ENCODE data around the gene HERPUD1.

Gene HERPUD1

DNA sequence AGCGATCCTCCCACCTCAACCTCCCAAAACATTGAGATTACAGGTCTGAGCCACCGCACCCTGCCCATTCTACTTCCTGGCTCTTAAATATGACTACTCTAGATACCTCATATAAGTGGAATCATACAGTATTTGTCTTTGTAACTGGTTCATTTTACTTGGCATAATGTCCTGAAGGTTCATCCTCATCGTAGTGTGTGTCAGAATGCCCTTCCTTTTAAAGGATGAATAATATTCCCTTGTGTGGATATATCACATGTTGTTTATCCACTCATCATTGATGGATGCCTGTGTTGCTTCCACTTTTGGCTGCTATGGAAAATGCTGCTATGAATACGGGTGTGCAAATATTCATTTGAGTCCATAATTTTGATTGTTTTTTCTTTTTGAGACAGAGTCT, 24.1 kb downstream of the HERPUD1 start:
- H3K27ac ChIP-seq, result no peak overlapping the region
- TF ChIP-seq, protein P1, sequence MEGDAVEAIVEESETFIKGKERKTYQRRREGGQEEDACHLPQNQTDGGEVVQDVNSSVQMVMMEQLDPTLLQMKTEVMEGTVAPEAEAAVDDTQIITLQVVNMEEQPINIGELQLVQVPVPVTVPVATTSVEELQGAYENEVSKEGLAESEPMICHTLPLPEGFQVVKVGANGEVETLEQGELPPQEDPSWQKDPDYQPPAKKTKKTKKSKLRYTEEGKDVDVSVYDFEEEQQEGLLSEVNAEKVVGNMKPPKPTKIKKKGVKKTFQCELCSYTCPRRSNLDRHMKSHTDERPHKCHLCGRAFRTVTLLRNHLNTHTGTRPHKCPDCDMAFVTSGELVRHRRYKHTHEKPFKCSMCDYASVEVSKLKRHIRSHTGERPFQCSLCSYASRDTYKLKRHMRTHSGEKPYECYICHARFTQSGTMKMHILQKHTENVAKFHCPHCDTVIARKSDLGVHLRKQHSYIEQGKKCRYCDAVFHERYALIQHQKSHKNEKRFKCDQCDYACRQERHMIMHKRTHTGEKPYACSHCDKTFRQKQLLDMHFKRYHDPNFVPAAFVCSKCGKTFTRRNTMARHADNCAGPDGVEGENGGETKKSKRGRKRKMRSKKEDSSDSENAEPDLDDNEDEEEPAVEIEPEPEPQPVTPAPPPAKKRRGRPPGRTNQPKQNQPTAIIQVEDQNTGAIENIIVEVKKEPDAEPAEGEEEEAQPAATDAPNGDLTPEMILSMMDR (conservative IDR thresholded peaks at IDR 0.05), result no peak

GRCh38 chr16:56956756-56957155, 24.8 kb downstream of the HERPUD1 start:
- TF ChIP-seq, protein P1 (conservative IDR thresholded peaks at IDR 0.05), result no peak
- H3K27ac ChIP-seq, result no peak overlapping the region

DNA sequence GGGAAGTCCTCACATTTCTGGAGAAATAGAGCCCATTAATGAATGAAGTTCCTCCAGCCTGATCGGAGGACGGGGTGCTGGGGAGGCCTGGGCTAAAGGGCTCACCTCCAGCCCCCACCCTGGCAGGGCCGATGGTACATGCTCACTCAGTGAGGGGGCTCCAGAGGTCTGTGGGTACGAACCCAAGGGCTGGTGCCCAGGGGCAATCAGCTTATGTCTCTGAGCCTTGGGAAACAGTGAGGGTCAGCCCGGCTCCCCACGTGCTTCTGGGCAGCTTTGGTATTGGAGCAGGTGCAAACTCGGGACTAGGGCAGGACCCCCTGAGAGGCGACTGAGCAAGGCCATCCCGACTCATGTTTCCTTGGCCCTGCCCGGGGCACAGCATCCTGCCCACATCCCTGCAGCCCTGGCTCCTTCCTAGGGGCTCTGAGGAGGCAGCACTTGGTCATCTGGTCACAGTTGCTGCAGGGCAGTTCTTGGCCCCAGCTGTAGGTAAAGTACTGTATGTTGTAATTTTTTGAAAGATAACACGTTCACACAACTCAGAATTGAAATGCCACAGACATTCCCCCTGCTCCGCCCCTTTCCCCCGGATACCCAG, 28.8 kb downstream of the HERPUD1 start:
- TF ChIP-seq, protein P1 (conservative IDR thresholded peaks at IDR 0.05), result no peak
- H3K27ac ChIP-seq, result no peak overlapping the region

GRCh38 chr16:56961386-56961785, 29.4 kb downstream of the HERPUD1 start:
- TF ChIP-seq, protein P1 (conservative IDR thresholded peaks at IDR 0.05), result no peak
- no peak overlapping the region for H3K27ac ChIP-seq

DNA sequence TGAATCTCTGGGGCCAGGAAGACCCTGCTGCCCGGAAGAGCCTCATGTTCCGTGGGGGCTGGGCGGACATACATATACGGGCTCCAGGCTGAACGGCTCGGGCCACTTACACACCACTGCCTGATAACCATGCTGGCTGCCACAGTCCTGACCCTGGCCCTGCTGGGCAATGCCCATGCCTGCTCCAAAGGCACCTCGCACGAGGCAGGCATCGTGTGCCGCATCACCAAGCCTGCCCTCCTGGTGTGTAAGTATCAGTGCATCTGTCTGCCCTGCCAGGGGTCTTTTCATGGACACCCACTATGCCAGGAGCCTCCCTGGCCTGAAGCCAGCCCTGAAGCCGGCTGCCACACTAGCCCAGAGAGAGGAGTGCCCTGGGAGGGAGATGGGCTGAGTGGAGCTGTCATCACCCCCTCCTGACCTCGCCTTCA, 29.9 kb downstream of the HERPUD1 start, which contains the start of gene CETP:
Gene CETP, plus strand, starts transcription at position 100 of the 431 bp plus-strand sequence. Its CDS starts 30 bp downstream, at position 130.
- no peak within 1 kb of the TSS for H3K27ac ChIP-seq
- TF ChIP-seq, protein P1 (conservative IDR thresholded peaks at IDR 0.05), result no peak

DNA sequence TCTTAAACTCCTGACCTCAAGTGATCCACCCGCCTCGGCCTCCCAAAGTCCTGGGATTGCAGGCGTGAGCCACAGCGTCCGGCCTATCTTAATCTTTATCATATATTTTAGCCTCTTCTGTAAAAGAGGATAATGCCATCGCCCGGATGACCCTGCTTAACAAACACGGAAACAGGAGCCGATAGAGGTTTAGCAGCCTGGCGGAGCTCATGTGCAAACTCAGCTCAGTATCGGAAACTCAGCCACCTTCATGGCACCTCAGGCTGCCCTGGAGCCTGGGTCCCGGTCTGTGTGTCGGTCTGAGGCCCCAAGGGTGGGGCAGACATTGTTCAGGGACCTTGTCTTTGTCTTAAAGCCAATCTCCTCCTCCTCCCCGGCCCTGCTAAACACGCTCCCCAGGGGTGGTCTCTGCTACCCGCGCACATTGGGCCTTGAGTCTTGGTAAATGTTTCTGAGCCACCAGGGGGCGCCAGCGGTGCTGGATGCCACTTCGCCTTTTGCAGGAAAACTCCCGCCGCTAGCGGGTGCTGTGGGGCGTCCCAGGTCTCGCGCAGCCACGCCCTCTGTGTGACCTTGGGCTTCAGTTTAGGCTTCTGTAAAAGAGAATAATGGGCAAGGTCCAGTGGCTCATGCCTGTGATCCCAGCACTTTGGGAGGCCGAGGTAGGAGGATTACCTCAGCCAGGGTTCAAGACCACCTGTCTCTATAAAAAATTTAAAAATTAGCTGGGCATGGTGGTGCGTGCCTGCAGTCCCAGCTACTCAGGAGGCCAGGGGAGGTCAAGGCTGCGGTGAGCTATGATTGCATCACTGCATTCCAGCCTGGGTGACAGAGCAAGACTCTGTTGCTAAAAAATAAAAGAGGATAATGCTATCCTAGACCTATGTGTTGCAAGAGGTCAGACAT, 32.6 kb downstream of the HERPUD1 start:
- TF ChIP-seq, protein P1 (conservative IDR thresholded peaks at IDR 0.05), result peak; percentile 22; the same call in 1 of the 2 replicates
- no peak overlapping the region for H3K27ac ChIP-seq
